Trophoblast cell (in vitro differentiated cells and primary cell): ENCODE results near the gene CENPF.
"Not testable (repeated sequence)": the region's sequence is repeated elsewhere in the genome, so short reads cannot be mapped to it uniquely, and the experiment has no call there.

Experiments
- DNase-seq, 2 donors: peaks; one replicate each; pipeline ENCODE4 v3.0.0-alpha.2; 2016
- H2AFZ ChIP-seq: 2 replicates; pipeline ENCODE4 v1.6.1; 2013; ENCODE audit warnings: low read length, moderate library complexity, mild to moderate bottlenecking; ENCODE audit not compliant: insufficient read depth, poor library complexity
- H2AK5ac ChIP-seq: 2 replicates; pipeline ENCODE4 v1.6.1; 2013; ENCODE audit warnings: mild to moderate bottlenecking, low read length
- H2BK120ac ChIP-seq: 2 replicates; pipeline ENCODE4 v1.6.1; 2013; ENCODE audit warnings: low read length, mild to moderate bottlenecking, moderate library complexity; ENCODE audit not compliant: insufficient read depth, poor library complexity
- H2BK12ac ChIP-seq: 2 replicates; pipeline ENCODE4 v1.6.1; 2013; ENCODE audit warnings: mild to moderate bottlenecking, low read length, moderate library complexity
- H2BK5ac ChIP-seq: 2 replicates; pipeline ENCODE4 v1.6.1; 2013; ENCODE audit warnings: low read length, low read depth, moderate library complexity, mild to moderate bottlenecking; ENCODE audit not compliant: poor library complexity
- H3K14ac ChIP-seq: 2 replicates; pipeline ENCODE4 v1.6.1; 2013; ENCODE audit warnings: mild to moderate bottlenecking, low read length
- H3K18ac ChIP-seq: 2 replicates; pipeline ENCODE4 v1.6.1; 2013; ENCODE audit warnings: mild to moderate bottlenecking, low read length
- H3K23ac ChIP-seq: 2 replicates; pipeline ENCODE4 v1.6.1; 2013; ENCODE audit warnings: low read length
- H3K27ac ChIP-seq: 2 replicates; pipeline ENCODE4 v1.5.1; 2013; ENCODE audit warnings: low read depth, mild to moderate bottlenecking, inconsistent platforms, low read length, moderate library complexity
- H3K27me3 ChIP-seq: 2 replicates; pipeline ENCODE4 v1.6.1; 2013; ENCODE audit warnings: inconsistent platforms, mild to moderate bottlenecking, low read length, moderate library complexity; ENCODE audit not compliant: insufficient read depth
- H3K36me3 ChIP-seq, 2 experiments: 1 replicate in 1 of 2; 2 replicates in 1 of 2; pipeline ENCODE4 v1.6.1; 2013; ENCODE audit warnings: low read length in 2 of 2, mild to moderate bottlenecking in 2 of 2, moderate library complexity in 1 of 2; ENCODE audit not compliant: insufficient read depth in 2 of 2, control insufficient read depth in 1 of 2
- H3K4ac ChIP-seq: 2 replicates; pipeline ENCODE4 v1.6.1; 2013; ENCODE audit warnings: low read depth, mild to moderate bottlenecking, low read length, moderate library complexity
- H3K4me1 ChIP-seq, 2 experiments: 1 replicate in 1 of 2; 2 replicates in 1 of 2; pipeline ENCODE4 v1.6.1; 2013; ENCODE audit warnings: low read length in 2 of 2, mild to moderate bottlenecking in 2 of 2, moderate library complexity in 1 of 2; ENCODE audit not compliant: insufficient read depth in 2 of 2, control insufficient read depth in 1 of 2
- H3K4me2 ChIP-seq: 2 replicates; pipeline ENCODE4 v1.6.1; 2013; ENCODE audit warnings: inconsistent platforms, mild to moderate bottlenecking, low read length, moderate library complexity
- H3K4me3 ChIP-seq: 2 replicates; pipeline ENCODE4 v1.5.1; 2013; ENCODE audit warnings: mild to moderate bottlenecking, low read depth, low read length, inconsistent platforms
- H3K79me1 ChIP-seq: one replicate; pipeline ENCODE4 v1.6.1; 2013; ENCODE audit warnings: low read length
- H3K79me2 ChIP-seq: 2 replicates; pipeline ENCODE4 v1.6.1; 2013; ENCODE audit warnings: low read length, mild to moderate bottlenecking; ENCODE audit not compliant: control insufficient read depth, insufficient read depth, poor library complexity
- H3K9ac ChIP-seq: 2 replicates; pipeline ENCODE4 v1.6.1; 2013; ENCODE audit warnings: mild to moderate bottlenecking, low read length
- H3K9me3 ChIP-seq: 2 replicates; pipeline ENCODE4 v1.6.1; 2013; ENCODE audit warnings: low read depth, mild to moderate bottlenecking, control low read depth, inconsistent platforms, low read length; ENCODE audit not compliant: insufficient read depth
- H4K12ac ChIP-seq: 2 replicates; pipeline ENCODE4 v1.6.1; 2013; ENCODE audit warnings: low read depth, mild to moderate bottlenecking, low read length, moderate library complexity
- H4K8ac ChIP-seq: 2 replicates; pipeline ENCODE4 v1.6.1; 2013; ENCODE audit warnings: low read depth, mild to moderate bottlenecking, low read length, moderate library complexity
- H4K91ac ChIP-seq: one replicate; pipeline ENCODE4 v1.6.1; 2013; ENCODE audit warnings: low read depth, mild to moderate bottlenecking, low read length, moderate library complexity
- WGBS: extraction: QIAGEN DNeasy Blood & Tissue Kit; methylation state at CpG from one replicate; pipeline ENCODE4 v1.1.7; 2013; ENCODE audit warnings: missing lambda C conversion rate; ENCODE audit not compliant: insufficient read length, insufficient coverage; ENCODE audit errors: extremely low coverage; 5-methylcytosine and 5-hydroxymethylcytosine counted together

The CENPF gene

DNA sequence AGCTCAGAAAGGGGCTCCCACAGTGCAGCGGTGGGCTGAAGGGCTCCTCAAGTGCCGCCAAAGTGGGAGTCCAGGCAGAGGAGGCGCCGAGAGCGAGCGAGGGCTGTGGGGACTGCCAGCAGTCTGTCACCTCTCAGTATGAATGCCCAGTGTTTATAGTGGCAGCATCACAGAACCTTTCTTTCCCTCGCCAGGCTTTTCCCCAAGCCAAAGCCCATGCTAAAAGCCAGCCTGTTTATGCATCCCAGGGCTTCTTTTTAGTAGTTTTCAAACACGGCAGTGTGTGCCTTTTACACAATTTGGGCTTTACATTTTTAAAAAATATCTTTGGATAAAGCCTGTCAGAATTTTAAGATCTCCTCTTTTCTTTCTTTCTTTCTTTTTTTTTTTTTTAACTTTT lies 70.6 kb downstream of the CENPF start:
- Histone ChIP-seq H3K27ac (no peak overlapping the region), H3K4me1 (no peaks in the 10 kb centered on the region), H3K4ac (no peak overlapping the region), H3K9ac (no peak overlapping the region), H3K4me2 (no peak overlapping the region), H2AFZ (no peak overlapping the region), H4K12ac (no peak overlapping the region), H2BK5ac (no peak overlapping the region), H3K4me3 (no peak overlapping the region), H2AK5ac (no peak overlapping the region), H2BK120ac (no peak overlapping the region), H4K8ac (no peak overlapping the region), H3K79me2 (no peaks in the 10 kb centered on the region), H3K18ac (no peak overlapping the region), H3K23ac (no peak overlapping the region), H3K79me1 (no peaks in the 10 kb centered on the region), H4K91ac (no peak overlapping the region), H3K36me3 (peaks cover 2 to 3% of the 10 kb centered on the region in 2 experiments), H2BK12ac (no peak overlapping the region), H3K27me3 (no peaks in the 10 kb centered on the region), H3K14ac (no peak overlapping the region), H3K9me3 (no peaks in the 10 kb centered on the region)
- WGBS: no CpG with 5 or more reads among the region's 8 CpGs
- no peak for DNase-seq

- not testable (repeated sequence) for H4K12ac ChIP-seq, H3K4me2 ChIP-seq, H3K27me3 ChIP-seq, H3K18ac ChIP-seq, H4K91ac ChIP-seq, H3K4me1 ChIP-seq, H3K27ac ChIP-seq, H3K79me2 ChIP-seq, H3K4ac ChIP-seq, H2AFZ ChIP-seq, H2BK5ac ChIP-seq, H2BK120ac ChIP-seq, H4K8ac ChIP-seq, H3K23ac ChIP-seq, H3K36me3 ChIP-seq, H3K4me3 ChIP-seq, H3K9ac ChIP-seq, DNase-seq, H3K14ac ChIP-seq, H3K79me1 ChIP-seq, H2BK12ac ChIP-seq, H2AK5ac ChIP-seq, H3K9me3 ChIP-seq
- no CpG with 5 or more reads among the region's 1 CpG for WGBS
These were observed 72.5 kb downstream of the CENPF start for GRCh38 chr1:214675524-214675923.

DNA sequence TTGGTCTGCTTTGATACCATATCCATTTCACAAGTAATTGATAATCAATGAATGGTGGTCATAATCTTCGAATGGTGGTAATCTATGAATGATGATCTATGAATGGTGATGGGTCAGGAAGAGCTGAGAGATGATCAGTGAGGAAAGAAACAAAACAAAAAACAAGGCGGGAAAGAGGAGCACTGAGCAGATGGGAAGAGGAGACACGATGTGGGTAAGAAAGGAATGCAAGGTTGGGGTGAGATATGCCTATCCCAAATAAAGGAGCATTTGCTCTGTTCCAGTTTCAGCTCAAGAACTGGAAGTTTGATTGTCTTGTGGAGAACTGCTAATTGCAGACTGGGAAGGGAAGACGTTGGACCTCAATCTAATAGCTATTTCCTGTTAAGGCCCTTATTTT lies 73.8 kb downstream of the CENPF start:
- Histone ChIP-seq H3K9me3 (no peaks in the 10 kb centered on the region), H3K27me3 (no peaks in the 10 kb centered on the region), H3K9ac (no peak overlapping the region), H4K8ac (no peak overlapping the region), H3K14ac (no peak overlapping the region), H2AFZ (no peak overlapping the region), H3K4me1 (no peaks in the 10 kb centered on the region), H2BK5ac (no peak overlapping the region), H3K79me1 (no peaks in the 10 kb centered on the region), H3K4me3 (no peak overlapping the region), H2BK12ac (no peak overlapping the region), H3K23ac (no peak overlapping the region), H3K36me3 (peaks cover 2 to 3% of the 10 kb centered on the region in 2 experiments), H2AK5ac (no peak overlapping the region), H3K4me2 (no peak overlapping the region), H4K12ac (no peak overlapping the region), H3K79me2 (no peaks in the 10 kb centered on the region), H3K27ac (no peak overlapping the region), H3K4ac (no peak overlapping the region), H4K91ac (no peak overlapping the region), H2BK120ac (no peak overlapping the region), H3K18ac (no peak overlapping the region)
- no peak for DNase-seq
- no CpG with 5 or more reads among the region's 4 CpGs for WGBS

DNA sequence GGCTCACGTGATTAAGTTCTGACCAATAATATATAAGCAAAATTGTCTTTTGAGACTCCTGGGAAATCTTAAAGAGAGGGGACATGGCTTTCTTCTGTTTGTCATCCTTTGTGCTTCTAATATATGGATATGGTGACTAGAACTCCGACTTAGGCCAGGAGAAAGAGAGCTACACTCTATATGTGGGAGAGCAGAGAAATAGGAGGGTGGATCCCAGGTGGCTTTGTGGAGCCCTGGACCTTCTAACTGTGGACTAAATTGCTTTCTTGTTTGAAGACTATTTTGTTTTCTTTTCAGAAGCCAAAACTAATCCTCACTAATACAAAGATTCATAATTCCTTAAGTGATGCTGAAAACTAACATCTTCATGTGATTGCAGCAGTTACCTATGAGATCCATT lies 75.0 kb downstream of the CENPF start:
- no peak overlapping the region for H2AK5ac ChIP-seq
- H2BK12ac ChIP-seq: no peak overlapping the region
- no peak overlapping the region for H3K27ac ChIP-seq
- no peak overlapping the region for H2BK5ac ChIP-seq
- H3K4ac ChIP-seq: no peak overlapping the region
- H3K4me2 ChIP-seq: no peak overlapping the region
- H3K4me1 ChIP-seq: no peaks in the 10 kb centered on the region
- no peaks in the 10 kb centered on the region for H3K79me2 ChIP-seq
- no peak overlapping the region for H3K14ac ChIP-seq
- no peaks in the 10 kb centered on the region for H3K27me3 ChIP-seq
- no peaks in the 10 kb centered on the region for H3K36me3 ChIP-seq
- no peak overlapping the region for H3K4me3 ChIP-seq
- DNase-seq: no peak
- H3K79me1 ChIP-seq: no peaks in the 10 kb centered on the region
- H3K9me3 ChIP-seq: no peaks in the 10 kb centered on the region
- H3K9ac ChIP-seq: no peak overlapping the region
- H4K8ac ChIP-seq: no peak overlapping the region
- H3K18ac ChIP-seq: no peak overlapping the region
- H4K12ac ChIP-seq: no peak overlapping the region
- H2AFZ ChIP-seq: no peak overlapping the region
- H3K23ac ChIP-seq: no peak overlapping the region
- WGBS: no CpG with 5 or more reads among the region's 2 CpGs
- no peak overlapping the region for H4K91ac ChIP-seq
- H2BK120ac ChIP-seq: no peak overlapping the region
